Activated CD8-positive, alpha-beta memory T cell treated with anti-CD3 and anti-CD28 coated beads, Interleukin-2, amount 50 U/mL, for 1 hour (primary cell): ENCODE results near the gene RBM19.
"Not testable (repeated sequence)": the region's sequence is repeated elsewhere in the genome, so short reads cannot be mapped to it uniquely, and the experiment has no call there.

Source experiments
- DNase-seq: peaks from one replicate; pipeline ENCODE4 v3.0.0-alpha.2; 2020; ENCODE audit errors: extremely low read depth

RBM19 gene, protein sequence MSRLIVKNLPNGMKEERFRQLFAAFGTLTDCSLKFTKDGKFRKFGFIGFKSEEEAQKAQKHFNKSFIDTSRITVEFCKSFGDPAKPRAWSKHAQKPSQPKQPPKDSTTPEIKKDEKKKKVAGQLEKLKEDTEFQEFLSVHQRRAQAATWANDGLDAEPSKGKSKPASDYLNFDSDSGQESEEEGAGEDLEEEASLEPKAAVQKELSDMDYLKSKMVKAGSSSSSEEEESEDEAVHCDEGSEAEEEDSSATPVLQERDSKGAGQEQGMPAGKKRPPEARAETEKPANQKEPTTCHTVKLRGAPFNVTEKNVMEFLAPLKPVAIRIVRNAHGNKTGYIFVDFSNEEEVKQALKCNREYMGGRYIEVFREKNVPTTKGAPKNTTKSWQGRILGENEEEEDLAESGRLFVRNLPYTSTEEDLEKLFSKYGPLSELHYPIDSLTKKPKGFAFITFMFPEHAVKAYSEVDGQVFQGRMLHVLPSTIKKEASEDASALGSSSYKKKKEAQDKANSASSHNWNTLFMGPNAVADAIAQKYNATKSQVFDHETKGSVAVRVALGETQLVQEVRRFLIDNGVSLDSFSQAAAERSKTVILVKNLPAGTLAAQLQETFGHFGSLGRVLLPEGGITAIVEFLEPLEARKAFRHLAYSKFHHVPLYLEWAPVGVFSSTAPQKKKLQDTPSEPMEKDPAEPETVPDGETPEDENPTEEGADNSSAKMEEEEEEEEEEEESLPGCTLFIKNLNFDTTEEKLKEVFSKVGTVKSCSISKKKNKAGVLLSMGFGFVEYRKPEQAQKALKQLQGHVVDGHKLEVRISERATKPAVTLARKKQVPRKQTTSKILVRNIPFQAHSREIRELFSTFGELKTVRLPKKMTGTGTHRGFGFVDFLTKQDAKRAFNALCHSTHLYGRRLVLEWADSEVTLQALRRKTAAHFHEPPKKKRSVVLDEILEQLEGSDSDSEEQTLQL

DNA sequence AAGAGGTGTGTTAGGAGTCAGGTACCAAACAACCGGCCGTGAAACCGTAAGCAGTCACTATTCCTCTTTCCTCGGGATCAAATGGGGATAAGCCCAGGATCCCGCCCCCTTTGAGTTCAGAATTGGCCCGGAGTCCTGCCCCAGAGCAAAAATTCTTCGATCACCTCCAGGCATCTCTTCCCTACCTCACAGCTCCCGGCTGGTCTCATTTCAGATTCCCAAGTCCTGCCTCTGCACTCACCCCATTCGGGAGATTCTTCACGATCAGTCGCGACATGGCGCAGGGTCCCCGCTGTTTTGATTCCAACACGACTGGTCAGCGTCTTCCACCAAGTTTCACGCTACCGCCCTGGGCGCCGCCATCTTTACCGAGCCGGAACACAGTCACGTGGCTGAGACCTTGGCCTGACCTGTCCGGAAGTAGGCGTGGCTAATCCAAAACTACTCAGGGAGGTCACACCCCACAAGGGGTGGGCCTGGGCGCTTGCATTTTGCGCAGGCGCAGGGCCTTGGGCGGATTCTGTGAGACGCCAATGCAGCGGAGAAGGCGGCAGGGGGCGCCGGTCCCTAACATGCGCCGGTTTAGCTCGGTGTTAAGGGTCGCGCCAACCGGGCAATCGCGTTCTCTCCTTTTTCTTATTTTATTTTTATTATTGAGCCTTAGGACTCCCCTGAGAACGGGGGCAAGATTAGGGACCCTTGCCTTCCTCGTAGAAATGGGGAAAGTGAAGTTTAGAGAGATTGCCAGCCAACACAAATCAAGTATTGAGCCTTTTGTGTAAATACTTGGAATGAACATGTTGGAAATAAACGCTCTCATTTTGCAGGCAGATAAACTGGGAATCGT is at the start of gene RBM19:
Gene RBM19, minus strand, starts transcription at position 375 of the 847 bp plus-strand sequence. Its CDS starts 98 bp downstream, at position 277.
- DNase-seq, result peak; percentile 98

DNA sequence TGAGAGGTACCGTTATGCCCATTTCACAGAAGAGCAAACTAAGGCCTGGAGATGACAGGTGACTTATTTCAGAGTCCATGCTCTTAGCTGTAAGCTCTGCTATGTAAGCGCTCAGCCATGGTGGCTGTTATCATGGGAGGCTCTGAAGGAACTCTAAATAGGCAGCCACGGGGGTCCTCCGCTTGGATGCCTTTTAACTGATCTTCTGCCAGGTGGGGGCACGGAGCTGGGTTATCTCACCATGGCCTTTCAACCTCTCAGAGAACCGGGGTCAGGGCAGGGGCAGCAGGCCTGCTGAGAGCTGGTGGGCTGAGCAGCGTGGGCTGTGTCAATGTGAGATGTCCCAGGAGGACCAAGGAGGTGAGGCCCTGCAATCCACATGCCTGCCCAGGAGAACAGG is 49.7 kb upstream of the RBM19 start:
- DNase-seq, result no peak

DNA sequence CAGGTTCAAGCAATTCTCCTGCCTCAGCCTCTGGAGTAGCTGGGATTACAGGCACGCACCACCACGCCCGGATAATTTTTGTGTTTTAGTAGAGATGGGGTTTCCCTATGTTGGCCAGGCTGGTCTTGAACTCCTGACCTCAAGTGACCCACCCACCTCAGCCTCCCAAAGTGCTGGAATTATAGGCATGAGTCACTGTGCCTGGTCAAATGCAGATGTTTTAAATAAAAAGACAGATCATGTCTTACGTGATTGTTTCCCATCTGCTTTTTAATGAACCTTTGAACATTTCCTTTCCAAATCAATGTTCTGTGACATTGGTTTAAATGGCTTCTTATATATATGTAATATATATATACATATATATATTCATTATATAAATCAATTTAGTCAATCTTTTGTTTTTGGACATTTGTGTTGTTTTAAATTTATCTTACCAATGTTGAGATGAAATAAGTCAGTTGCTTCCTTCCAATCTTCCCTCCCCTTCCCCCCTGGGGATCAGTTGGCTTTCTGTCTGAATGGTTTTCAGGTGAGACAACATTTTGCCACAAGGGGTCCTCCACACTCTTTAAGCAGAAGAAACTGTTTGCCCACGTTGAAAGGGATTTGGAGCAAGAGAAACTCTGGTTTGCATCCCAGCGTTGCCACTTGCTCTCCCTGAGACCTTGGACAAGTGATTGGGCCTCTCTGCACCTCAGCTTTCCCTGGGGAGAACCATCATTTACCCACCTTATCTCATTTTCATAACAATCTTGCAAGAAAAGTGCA is 47.6 kb upstream of the RBM19 start:
- DNase-seq, result no peak

GRCh38 chr12:114012744-114013431 is 46.8 kb upstream of the RBM19 start:
- DNase-seq, result no peak

- no peak for DNase-seq
Measured at GRCh38 chr12:114011711-114012110, 45.6 kb upstream of the RBM19 start.

DNA sequence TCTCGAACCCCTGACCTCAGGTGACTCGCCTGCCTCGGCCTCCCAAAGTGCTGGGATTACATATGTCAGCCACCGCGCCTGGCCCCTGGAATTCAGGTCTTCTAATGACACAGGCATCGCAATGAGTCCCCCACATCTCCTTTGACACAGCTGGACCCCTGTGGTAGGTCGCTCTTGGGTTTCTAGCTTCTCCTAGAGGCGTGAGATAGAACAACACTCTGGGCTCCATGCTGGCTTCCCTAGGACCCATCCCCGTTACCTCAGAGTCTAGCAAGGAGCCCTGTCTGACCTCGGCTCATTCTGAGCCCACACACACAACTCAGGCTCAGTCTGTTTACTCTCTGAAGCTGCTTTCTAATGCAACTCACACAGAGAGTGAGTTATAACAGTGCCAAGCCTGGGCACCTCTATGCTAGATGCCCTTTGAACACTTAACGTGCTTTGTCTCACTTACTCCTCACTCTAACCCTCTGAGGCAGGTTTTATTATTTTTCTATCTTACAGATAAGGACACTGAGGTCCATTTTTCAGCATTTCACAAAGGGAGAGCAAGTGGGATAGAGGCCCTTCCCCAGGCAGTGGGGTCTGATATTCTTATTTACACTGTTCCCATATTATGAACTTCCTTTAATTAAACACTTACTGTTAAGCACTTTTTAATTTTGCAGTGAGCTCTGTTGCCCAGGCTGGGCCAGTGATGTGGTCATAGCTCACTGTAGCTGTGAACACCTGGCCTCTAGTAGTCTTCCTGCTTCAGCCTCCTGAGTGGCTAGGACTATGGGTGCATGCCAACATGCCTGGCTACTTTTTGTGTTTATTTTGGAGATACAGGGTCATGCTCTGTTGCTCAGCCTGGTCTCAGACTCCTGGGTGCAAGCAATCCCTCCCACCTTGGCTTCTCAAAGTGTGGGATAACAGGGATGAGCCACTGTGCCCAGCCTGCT is 40.6 kb upstream of the RBM19 start:
- no peak for DNase-seq

DNA sequence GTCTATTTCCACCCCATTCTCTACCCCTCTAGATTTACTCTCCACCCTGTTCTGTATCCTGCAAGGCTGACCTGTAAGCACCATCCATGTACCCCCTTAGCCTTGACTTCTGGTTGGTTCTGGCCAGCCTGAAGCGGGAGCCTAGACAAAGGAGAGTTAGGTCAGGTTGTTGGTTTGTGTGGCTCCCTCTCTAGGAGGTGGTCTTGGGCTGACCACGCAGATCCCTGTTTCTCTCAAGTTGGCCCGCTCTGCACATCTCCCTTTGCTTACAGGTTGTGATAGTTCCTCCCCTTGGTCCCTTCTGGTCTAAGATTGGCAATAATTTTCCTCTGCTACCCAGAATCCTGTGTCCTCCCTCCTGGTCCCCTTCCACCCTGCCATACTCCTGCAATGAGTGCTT is 38.3 kb upstream of the RBM19 start:
- no peak for DNase-seq

DNA sequence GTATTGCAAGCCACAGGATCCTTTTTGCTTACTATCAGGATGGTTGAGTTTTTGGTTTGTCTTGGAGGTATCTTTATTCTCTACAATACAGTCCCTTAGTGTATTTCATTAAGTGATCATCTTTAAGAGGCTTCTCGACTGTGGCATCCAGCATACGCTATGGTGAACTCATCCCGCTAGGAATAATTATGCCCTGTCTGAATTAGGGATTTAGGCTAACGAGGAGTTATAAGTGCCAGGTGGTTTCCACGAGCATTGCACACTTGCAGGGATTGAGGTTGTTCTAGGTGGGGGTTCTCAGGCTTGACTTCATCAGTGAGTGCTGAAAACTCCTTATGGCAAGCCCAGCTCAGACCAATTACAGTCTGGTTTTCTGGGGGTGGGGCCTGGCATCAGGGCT is 37.2 kb upstream of the RBM19 start:
- DNase-seq, result no peak

DNA sequence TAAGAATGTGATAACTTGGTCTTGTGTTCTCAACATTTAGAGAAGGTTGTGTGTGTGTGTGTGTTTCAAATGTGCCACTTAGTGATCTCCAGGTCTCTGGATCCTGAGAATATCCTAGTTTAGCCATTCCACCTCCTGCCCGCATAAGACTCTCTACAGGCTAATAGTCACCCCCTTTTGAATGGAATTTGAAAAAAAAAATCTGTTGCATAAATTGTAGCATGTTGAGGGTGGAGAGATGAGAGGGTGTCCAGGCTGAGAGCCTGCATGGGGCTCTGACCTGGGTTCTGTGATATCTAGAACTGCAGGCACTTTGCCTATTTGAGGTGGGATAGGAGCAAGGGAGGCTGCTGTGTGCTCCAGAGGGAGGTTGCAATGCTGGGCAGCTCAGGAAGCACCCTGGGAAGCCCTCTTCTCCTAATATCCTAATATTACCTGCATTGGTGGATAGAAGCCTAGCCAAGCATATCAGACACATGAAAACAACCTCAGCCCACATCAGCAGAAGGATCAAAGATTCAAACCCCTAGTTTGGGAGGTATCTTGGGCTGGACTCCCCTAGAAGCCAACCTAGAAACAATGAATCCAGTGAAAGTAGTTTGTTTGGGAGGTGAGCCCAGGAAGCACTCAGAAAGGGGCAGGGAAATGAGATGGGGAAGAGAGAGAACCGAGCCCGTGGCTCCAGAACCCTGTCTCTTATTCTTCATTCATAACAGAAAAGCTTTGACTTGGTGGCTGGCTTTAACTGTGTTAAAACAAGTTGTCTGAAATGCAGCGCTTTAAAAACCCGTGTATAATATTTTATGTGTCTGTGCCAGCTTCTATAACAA is 35.6 kb upstream of the RBM19 start:
- DNase-seq, result no peak

DNA sequence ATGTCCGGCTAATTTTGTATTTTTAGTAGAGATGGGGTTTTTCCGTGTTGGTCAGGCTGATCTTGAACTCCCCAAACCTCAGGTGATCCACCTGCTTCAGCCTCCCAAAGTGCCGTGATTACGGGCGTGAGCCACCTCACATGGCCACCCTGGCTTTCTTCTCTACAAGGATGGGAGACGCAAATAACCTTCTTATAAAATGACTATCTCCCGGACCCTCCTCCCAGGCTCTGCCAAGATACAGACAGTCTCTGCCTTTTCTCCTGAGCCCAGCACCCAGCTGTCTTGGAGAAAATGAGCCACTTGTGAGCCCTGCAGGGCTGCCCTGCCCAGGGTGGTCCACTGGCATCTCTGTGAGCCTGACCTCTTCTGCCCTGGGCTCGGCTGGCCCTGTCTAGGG is 34.7 kb upstream of the RBM19 start:
- DNase-seq, result no peak

DNA sequence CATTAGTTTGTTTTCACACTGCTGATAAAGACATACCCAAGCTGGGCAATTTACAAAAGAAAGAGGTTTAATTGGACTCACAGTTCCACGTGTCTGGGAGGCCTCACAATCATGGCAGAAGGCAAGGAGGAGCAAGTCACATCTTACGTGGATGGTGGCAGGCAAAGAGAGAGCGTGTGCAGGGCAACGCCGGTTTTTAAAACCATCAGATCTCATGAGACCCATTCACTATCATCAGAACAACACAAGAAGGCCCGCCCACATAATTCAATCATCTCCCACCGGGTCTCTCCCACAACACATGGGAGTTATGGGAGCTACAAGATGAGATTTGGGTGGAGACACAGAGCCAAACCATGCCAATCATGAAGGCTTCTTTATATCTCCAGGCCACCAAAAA is 34.1 kb upstream of the RBM19 start:
- DNase-seq, result not testable (repeated sequence)

GRCh38 chr12:113997365-113997764 is 31.2 kb upstream of the RBM19 start:
- DNase-seq, result no peak

DNA sequence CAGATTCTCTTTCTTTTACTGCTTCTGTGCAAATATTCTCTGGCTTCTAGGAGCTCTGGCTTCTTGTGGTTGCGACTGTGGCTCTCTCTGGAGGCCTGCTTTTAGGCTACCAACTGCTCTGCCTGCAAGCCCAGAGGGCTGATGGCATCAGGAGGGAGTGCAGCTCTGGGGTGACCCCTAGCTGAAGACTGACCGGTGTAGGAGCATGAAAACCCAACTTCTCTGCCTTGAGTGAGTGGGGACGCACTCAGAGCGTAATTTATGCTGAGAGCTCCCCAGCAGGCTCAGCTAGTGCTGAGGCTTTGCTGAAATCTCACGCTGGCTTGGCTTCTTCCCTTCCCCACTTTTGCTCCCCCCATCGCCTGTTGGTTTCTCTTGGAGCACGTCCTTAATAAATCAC is 29.9 kb upstream of the RBM19 start:
- no peak for DNase-seq

- DNase-seq, result no peak
Measured at GRCh38 chr12:113994051-113994450, 27.9 kb upstream of the RBM19 start.

DNA sequence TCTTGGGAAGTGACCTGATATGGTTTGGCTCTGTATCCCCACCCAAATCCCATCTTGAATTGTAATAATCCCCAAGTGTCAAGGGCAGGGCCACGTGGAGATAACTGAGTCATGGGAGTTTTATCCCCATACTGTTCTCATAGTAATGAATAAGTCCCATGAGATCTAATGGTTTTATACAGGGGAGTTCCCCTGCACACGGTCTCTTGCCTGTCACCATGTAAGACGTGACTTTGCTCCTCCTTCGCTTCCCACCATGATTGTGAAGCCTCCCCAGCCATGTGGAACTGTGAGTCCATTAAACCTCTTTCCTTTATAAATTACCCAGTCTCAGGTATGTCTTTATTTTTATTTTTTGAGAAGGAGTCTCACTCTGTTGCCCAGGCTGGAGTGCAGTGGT is 26.6 kb upstream of the RBM19 start:
- not testable (repeated sequence) for DNase-seq

- DNase-seq, result no peak
Measured at GRCh38 chr12:113991224-113992044, 25.3 kb upstream of the RBM19 start.
